Right lobe of liver (tissue), 4 donors: ENCODE data around the gene NDUFS2.

Experiments
- POLR2A ChIP-seq: fragments of 450-650 bp; IDR thresholded peaks from one replicate; pipeline ENCODE4 v1.6.1; 2017; ENCODE audit warnings: antibody characterized with exemption, mild to moderate bottlenecking
- TF ChIP-seq, protein P1 (sequence below), 4 donors: fragments of 200-600 bp in 3 of 4; fragments of 450-650 bp in 1 of 4; IDR thresholded peaks; one replicate each; pipeline versions ENCODE4 v1.5.1 to v1.8.0; 2016 to 2022; ENCODE audit warnings: antibody characterized with exemption in 4 of 4, mild to moderate bottlenecking in 2 of 4
- donor health status: DM: no; HTN: no; CAD: no.
- donor health status: DM: no; HTN: no; CAD: no.
- donor health status: DM: no; HTN: yes; CAD: no.

DNA sequence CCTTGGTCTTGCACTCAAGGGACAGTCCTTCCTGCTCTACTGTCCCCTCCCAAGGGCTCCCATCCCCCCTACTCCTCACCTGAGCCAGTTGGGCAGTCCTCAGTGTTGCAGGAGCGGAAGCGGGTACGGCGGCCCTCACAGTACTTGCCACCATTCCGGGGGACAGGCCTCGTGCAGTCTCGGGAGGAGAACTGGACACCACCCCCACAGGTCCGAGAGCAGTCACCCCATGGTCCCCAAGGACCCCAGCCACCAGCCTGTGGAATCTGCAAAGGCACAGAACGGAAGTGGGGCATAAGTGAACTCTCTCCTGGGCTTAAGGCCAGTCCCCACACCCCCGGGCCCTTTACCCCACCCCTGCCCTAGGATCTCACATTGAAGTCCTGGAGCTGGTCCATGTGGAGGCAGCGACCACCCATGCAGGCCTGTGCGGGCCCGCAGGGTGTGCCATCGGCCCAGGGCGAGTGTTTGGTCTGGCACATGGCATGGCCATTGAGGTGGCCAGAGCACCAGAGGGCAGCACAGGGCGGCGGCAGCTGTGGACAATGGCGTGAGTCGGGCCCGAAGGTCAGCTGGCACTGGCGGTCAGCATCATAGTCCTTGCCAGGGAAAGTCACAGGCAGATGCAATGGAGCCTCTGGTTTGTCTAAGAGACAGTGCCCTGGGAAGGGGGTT lies 8.5 kb upstream of the NDUFS2 start:
- TF ChIP-seq, protein P1, sequence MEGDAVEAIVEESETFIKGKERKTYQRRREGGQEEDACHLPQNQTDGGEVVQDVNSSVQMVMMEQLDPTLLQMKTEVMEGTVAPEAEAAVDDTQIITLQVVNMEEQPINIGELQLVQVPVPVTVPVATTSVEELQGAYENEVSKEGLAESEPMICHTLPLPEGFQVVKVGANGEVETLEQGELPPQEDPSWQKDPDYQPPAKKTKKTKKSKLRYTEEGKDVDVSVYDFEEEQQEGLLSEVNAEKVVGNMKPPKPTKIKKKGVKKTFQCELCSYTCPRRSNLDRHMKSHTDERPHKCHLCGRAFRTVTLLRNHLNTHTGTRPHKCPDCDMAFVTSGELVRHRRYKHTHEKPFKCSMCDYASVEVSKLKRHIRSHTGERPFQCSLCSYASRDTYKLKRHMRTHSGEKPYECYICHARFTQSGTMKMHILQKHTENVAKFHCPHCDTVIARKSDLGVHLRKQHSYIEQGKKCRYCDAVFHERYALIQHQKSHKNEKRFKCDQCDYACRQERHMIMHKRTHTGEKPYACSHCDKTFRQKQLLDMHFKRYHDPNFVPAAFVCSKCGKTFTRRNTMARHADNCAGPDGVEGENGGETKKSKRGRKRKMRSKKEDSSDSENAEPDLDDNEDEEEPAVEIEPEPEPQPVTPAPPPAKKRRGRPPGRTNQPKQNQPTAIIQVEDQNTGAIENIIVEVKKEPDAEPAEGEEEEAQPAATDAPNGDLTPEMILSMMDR (IDR thresholded peaks at IDR 0.05), result peak; percentile 52 to 71 (median 54)
- TF ChIP-seq POLR2A, result peak; percentile 21
